IMR-90 (cell line): ENCODE measurements around the gene AQP12B. TPM values are rescaled to one million over a fixed set of nuclear protein-coding genes. Genes with fewer than 3 reads are reported as not detected.

Experiments used
- ATAC-seq: fragments of 200-7000 bp; cut with Tn5 transposase; 2 replicates; pipeline ENCODE4 v1.9.1; 2020; ENCODE audit warnings: low read depth, mild to moderate bottlenecking, moderate library complexity
- BruUV-seq: library from RNA; stranded (reverse); fragments of 400-500 nt; replicated peaks from 2 replicates; lab custom pipeline; 2021; lab: Mats Ljungman, UMichigan
- CTCF ChIA-PET: fragments of 300-600 bp; formaldehyde crosslinking; extraction: SDS; loops from one replicate; lab custom pipeline; 2021; ENCODE audit warnings: antibody characterized with exemption; lab: Yijun Ruan, JAX
- POLR2A ChIA-PET: fragments of 300-600 bp; sonication (Branson Sonifier 250); formaldehyde crosslinking; loops from one replicate; lab custom pipeline; 2022; ENCODE audit warnings: antibody characterized with exemption; ENCODE audit not compliant: unreplicated experiment; lab: Charles Lee
- DNase-seq: peaks from one replicate; pipeline ENCODE4 v3.0.0; 2013
- H2AFZ ChIP-seq: replicated peaks from 2 replicates; pipeline ENCODE3; 2013; ENCODE audit warnings: low read length, mild to moderate bottlenecking; ENCODE audit not compliant: poor library complexity
- H2AK5ac ChIP-seq: 2 replicates; pipeline ENCODE4 v1.6.1; 2013; ENCODE audit warnings: low read depth, low read length, inconsistent platforms
- H2AK9ac ChIP-seq: replicated peaks from 2 replicates; pipeline ENCODE3; 2013; ENCODE audit warnings: mild to moderate bottlenecking, low read depth, low read length, moderate library complexity; ENCODE audit not compliant: poor library complexity
- H2BK120ac ChIP-seq: 2 replicates; pipeline ENCODE4 v1.6.1; 2013; ENCODE audit warnings: low read depth, low read length, inconsistent platforms
- H2BK15ac ChIP-seq: 3 replicates; pipeline ENCODE4 v1.6.1; 2013; ENCODE audit warnings: low read depth, low read length, inconsistent platforms
- H2BK20ac ChIP-seq: 2 replicates; pipeline ENCODE4 v1.6.1; 2013; ENCODE audit warnings: low read depth, mild to moderate bottlenecking, inconsistent platforms, low read length, moderate library complexity
- H2BK5ac ChIP-seq: 2 replicates; pipeline ENCODE4 v1.6.1; 2013; ENCODE audit warnings: mild to moderate bottlenecking, low read depth, low read length, inconsistent platforms; ENCODE audit not compliant: poor library complexity, severe bottlenecking
- H3K14ac ChIP-seq: replicated peaks from 2 replicates; pipeline ENCODE4 v1.6.1; 2013; ENCODE audit warnings: low read depth, low read length, inconsistent platforms
- H3K18ac ChIP-seq: 2 replicates; pipeline ENCODE4 v1.6.1; 2013; ENCODE audit warnings: low read depth, low read length, control low read depth
- H3K23ac ChIP-seq: 2 replicates; pipeline ENCODE4 v1.6.1; 2013; ENCODE audit warnings: low read depth, low read length, inconsistent platforms
- H3K27ac ChIP-seq: 2 replicates; pipeline ENCODE4 v1.5.1; 2013; ENCODE audit warnings: mild to moderate bottlenecking, control low read depth, low read length; ENCODE audit not compliant: insufficient read depth
- H3K27me3 ChIP-seq: 2 replicates; pipeline ENCODE4 v1.6.1; 2013; ENCODE audit warnings: low read length; ENCODE audit not compliant: control insufficient read depth, insufficient read depth
- H3K36me3 ChIP-seq: 2 replicates; pipeline ENCODE4 v1.6.1; 2013; ENCODE audit warnings: low read length, mixed read lengths; ENCODE audit not compliant: control insufficient read depth, insufficient read depth
- H3K4ac ChIP-seq: 2 replicates; pipeline ENCODE4 v1.6.1; 2013; ENCODE audit warnings: low read depth, low read length, inconsistent platforms
- H3K4me1 ChIP-seq: 2 replicates; pipeline ENCODE4 v1.6.1; 2013; ENCODE audit warnings: low read length, mixed read lengths; ENCODE audit not compliant: control insufficient read depth, insufficient read depth
- H3K4me2 ChIP-seq: 2 replicates; pipeline ENCODE4 v1.6.1; 2013; ENCODE audit warnings: low read depth, mild to moderate bottlenecking, control low read depth, low read length, moderate library complexity
- H3K4me3 ChIP-seq: 2 replicates; pipeline ENCODE4 v1.5.1; 2013; ENCODE audit warnings: low read depth, mild to moderate bottlenecking, control low read depth, low read length, moderate library complexity; ENCODE audit not compliant: insufficient read depth
- H3K56ac ChIP-seq: 2 replicates; pipeline ENCODE4 v1.6.1; 2013; ENCODE audit warnings: low read length, inconsistent platforms; ENCODE audit not compliant: insufficient read depth; ENCODE audit errors: extremely low read depth
- H3K79me1 ChIP-seq, 2 experiments: 2 replicates each; pipeline ENCODE4 v1.6.1; 2013; ENCODE audit warnings: low read length in 2 of 2, inconsistent platforms in 1 of 2, low read depth in 1 of 2
- H3K9ac ChIP-seq: 2 replicates; pipeline ENCODE4 v1.6.1; 2013; ENCODE audit warnings: low read depth, low read length, control low read depth
- H3K9me1 ChIP-seq: 2 replicates; pipeline ENCODE4 v1.6.1; 2013; ENCODE audit warnings: low read length, inconsistent platforms; ENCODE audit not compliant: insufficient read depth
- H3K9me3 ChIP-seq: 2 replicates; pipeline ENCODE4 v1.6.1; 2013; ENCODE audit warnings: low read length; ENCODE audit not compliant: control insufficient read depth, insufficient read depth
- H4K20me1 ChIP-seq: 2 replicates; pipeline ENCODE4 v1.6.1; 2013; ENCODE audit warnings: low read length, inconsistent platforms; ENCODE audit not compliant: insufficient read depth
- H4K5ac ChIP-seq: 2 replicates; pipeline ENCODE4 v1.6.1; 2013; ENCODE audit warnings: mild to moderate bottlenecking, low read depth, low read length, control low read depth
- H4K8ac ChIP-seq, 2 experiments: 2 replicates each; pipeline ENCODE4 v1.6.1; 2013; ENCODE audit warnings: low read depth in 2 of 2, low read length in 2 of 2, control low read depth in 1 of 2, inconsistent platforms in 1 of 2
- H4K91ac ChIP-seq: 2 replicates; pipeline ENCODE4 v1.6.1; 2013; ENCODE audit warnings: low read depth, low read length, inconsistent platforms; ENCODE audit not compliant: insufficient read depth
- BHLHE40 ChIP-seq: fragments of 150-350 bp; IDR thresholded peaks from 2 replicates; pipeline ENCODE4 v1.6.1; 2016; ENCODE audit warnings: mild to moderate bottlenecking, low read depth, low read length
- CEBPB ChIP-seq: IDR thresholded peaks from 2 replicates; pipeline ENCODE4 v1.6.1; 2012; ENCODE audit warnings: low read depth, low read length, improper control_type of control experiment
- CHD1 ChIP-seq: IDR thresholded peaks from 2 replicates; pipeline ENCODE4 v1.6.1; 2012; ENCODE audit warnings: low read depth, low read length, improper control_type of control experiment
- CTCF ChIP-seq: conservative IDR thresholded peaks from 2 replicates; pipeline ENCODE4 v1.5.1; 2012; ENCODE audit warnings: mild to moderate bottlenecking, low read depth, low read length, improper control_type of control experiment
- FOS ChIP-seq: fragments of 150-350 bp; IDR thresholded peaks from 2 replicates; pipeline ENCODE4 v1.6.1; 2016; ENCODE audit warnings: low read depth, low read length
- MXI1 ChIP-seq: IDR thresholded peaks from 2 replicates; pipeline ENCODE4 v1.6.1; 2012; ENCODE audit warnings: low read depth, mild to moderate bottlenecking, low read length, moderate library complexity, borderline replicate concordance
- NFE2L2 ChIP-seq: fragments of 150-350 bp; IDR thresholded peaks from 2 replicates; pipeline ENCODE4 v1.6.1; 2016; ENCODE audit warnings: low read depth, mild to moderate bottlenecking, low read length
- POLR2A ChIP-seq: IDR thresholded peaks from 2 replicates; pipeline ENCODE4 v1.6.1; 2012; ENCODE audit warnings: mild to moderate bottlenecking, low read depth, low read length
- RAD21 ChIP-seq: IDR thresholded peaks from 2 replicates; pipeline ENCODE4 v1.6.1; 2012; ENCODE audit warnings: low read length, improper control_type of control experiment
- RCOR1 ChIP-seq: IDR thresholded peaks from 2 replicates; pipeline ENCODE4 v1.6.1; 2012; ENCODE audit warnings: mild to moderate bottlenecking, low read length, improper control_type of control experiment; ENCODE audit not compliant: insufficient replicate concordance
- RFX5 ChIP-seq: IDR thresholded peaks from 2 replicates; pipeline ENCODE4 v1.8.0; 2012; ENCODE audit warnings: low read depth, mild to moderate bottlenecking, low read length, moderate library complexity
- SMC3 ChIP-seq: fragments of 150-350 bp; IDR thresholded peaks from 2 replicates; pipeline ENCODE4 v1.6.1; 2016; ENCODE audit warnings: low read depth, mild to moderate bottlenecking, antibody characterized with exemption, low read length, moderate library complexity
- USF2 ChIP-seq: fragments of 150-350 bp; IDR thresholded peaks from 2 replicates; pipeline ENCODE4 v1.6.1; 2017; ENCODE audit warnings: mild to moderate bottlenecking, antibody characterized with exemption, low read length, low read depth
- WGBS, 2 experiments: methylation state at CpG; one replicate each; pipeline versions ENCODE4 v1.1.5 to v1.1.7; 2013; ENCODE audit warnings: missing lambda C conversion rate in 2 of 2; ENCODE audit not compliant: insufficient read length in 1 of 2; ENCODE audit errors: extremely low coverage in 2 of 2; 5-methylcytosine and 5-hydroxymethylcytosine counted together
- dilution Hi-C: fragments of 300-500 bp; cut with HindIII; formaldehyde crosslinking; loops from one replicate; pipeline ENCODE4 v1.14.3; 2018; ENCODE audit warnings: low sequenced_read_pairs; ENCODE audit not compliant: unreplicated experiment
- in situ Hi-C: fragments of 300-500 bp; cut with MboI; formaldehyde crosslinking; loops from 3 replicates; pipeline ENCODE4 v1.14.3; 2019; ENCODE audit warnings: low sequenced_read_pairs, inconsistent platforms, mixed read lengths
- intact Hi-C: fragments of 100-400 bp; cut with micrococcal nuclease; formaldehyde crosslinking; loops from 2 replicates; pipeline ENCODE4 v1.10.0; 2022
- polyA plus RNA-seq, 3 experiments: library from polyadenylated mRNA; depleted of rRNA; stranded (reverse); fragments of >200 nt; gene quantifications; 2 replicates each; pipeline ENCODE4 v1.2.3, GENCODE V29; 2012; ENCODE audit warnings: low replicate concordance in 1 of 3
- total RNA-seq: library from RNA; depleted of rRNA; stranded (reverse); fragments of >200 nt; gene quantifications from 2 replicates; pipeline ENCODE4 v1.2.3, GENCODE V29; 2012
- TF ChIP-seq, protein P1 (sequence below): fragments of 150-350 bp; IDR thresholded peaks from 2 replicates; pipeline ENCODE4 v1.6.1; 2016; ENCODE audit warnings: low read depth, mild to moderate bottlenecking, low read length, moderate library complexity, borderline replicate concordance

Gene AQP12B
- total and polyA plus RNA-seq, 2 of the 4 experiments (the other 2 are of a cell fraction), result not detected

DNA sequence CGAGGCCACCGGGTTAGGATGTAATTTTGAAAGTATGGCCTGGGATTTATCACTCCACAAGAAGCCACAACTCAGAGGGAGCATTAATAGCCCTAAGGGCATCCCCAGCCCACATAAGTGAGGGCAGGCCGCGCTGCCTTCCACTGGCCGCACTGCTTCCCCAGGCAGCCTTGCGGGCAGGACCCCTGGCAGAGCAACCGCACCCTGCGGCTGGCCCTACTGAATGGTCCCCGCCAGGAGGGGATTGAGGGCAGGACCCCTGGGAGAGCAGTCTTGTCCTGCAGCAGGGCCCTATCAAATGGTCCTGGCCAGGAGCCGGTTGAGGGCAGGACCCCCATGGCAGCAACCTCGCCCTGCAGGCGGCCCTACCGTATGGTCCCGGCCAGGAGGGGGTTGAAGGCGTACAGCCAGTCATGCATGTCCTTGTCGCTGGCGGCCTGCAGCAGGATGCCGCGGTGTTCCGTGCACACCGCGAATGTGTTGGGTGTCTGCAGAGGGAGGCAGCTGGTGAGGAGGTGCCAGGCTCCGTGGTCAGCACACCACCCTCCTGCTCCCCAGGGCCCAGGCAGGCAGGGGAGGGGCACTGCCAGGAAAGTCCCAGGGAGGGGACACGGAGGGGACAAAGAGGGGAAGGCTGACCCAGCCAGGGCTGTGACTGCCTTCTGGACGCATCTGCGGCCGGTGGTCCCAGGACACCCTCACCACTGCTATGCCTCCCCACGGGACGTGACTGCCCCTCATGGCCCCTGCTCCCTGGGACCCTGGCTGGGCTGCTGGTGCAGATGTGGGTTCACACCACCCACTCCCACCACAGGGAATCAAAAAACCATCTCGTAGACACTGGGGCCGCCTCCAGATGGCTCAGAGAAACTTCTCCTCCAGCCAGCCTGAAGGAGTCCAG lies 35.2 kb upstream of the AQP12B start:
- Histone ChIP-seq H3K9me3 (no peaks in the 10 kb centered on the region), H4K5ac (no peak overlapping the region), H4K8ac (no peak overlapping the region), H3K4ac (no peak overlapping the region), H4K91ac (no peak overlapping the region), H4K20me1 (no peaks in the 10 kb centered on the region), H3K9ac (no peak overlapping the region), H3K56ac (no peak overlapping the region), H3K18ac (no peak overlapping the region), H2BK20ac (no peak overlapping the region), H3K79me1 (no peaks in the 10 kb centered on the region), H2AFZ (no peak overlapping the region), H2BK5ac (no peak overlapping the region), H2BK120ac (no peak overlapping the region), H3K4me3 (no peak overlapping the region), H3K9me1 (no peaks in the 10 kb centered on the region), H2AK9ac (no peak overlapping the region), H3K27me3 (peaks cover 44% of the 10 kb centered on the region; the same call in 1 of the 2 replicates), H3K23ac (no peak overlapping the region), H2AK5ac (no peak overlapping the region), H3K36me3 (no peaks in the 10 kb centered on the region), H3K4me2 (no peak overlapping the region), H3K14ac (no peak overlapping the region), H3K27ac (no peak overlapping the region), H2BK15ac (no peak overlapping the region), H3K4me1 (no peaks in the 10 kb centered on the region)
- BruUV-seq, result no TSS peak
- ATAC-seq, result no peak
- intact Hi-C loops, result no loop called here
- TF ChIP-seq BHLHE40 (no peak), CEBPB (no peak), RAD21 (no peak), NFE2L2 (no peak), CHD1 (no peak), RFX5 (no peak), RCOR1 (no peak), POLR2A (no peak), SMC3 (no peak), CTCF (no peak), USF2 (no peak), FOS (no peak), MXI1 (no peak)
- TF ChIP-seq, protein P1, sequence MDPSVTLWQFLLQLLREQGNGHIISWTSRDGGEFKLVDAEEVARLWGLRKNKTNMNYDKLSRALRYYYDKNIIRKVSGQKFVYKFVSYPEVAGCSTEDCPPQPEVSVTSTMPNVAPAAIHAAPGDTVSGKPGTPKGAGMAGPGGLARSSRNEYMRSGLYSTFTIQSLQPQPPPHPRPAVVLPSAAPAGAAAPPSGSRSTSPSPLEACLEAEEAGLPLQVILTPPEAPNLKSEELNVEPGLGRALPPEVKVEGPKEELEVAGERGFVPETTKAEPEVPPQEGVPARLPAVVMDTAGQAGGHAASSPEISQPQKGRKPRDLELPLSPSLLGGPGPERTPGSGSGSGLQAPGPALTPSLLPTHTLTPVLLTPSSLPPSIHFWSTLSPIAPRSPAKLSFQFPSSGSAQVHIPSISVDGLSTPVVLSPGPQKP, result no peak
- in situ Hi-C loops, result no loop called here
- WGBS, 2 experiments, result 84% methylated on average over 6 of the region's 31 CpGs; no CpG with 5 or more reads in 1 of the 2 experiments
- DNase-seq, result no peak
- dilution Hi-C loops, result no loop called here
- POLR2A ChIA-PET, result no interaction called here
- CTCF ChIA-PET, result no interaction called here
